AG09309 (cell line): ENCODE results near the gene GNB2.
A peak's percentile ranks its signal among the peaks of the same experiment; 100 is the strongest.

Source experiments
- DNase-seq: peaks from one replicate; pipeline ENCODE4 v3.0.0-alpha.2; 2010; ENCODE audit warnings: low read depth
- H3K4me3 ChIP-seq: 2 replicates; pipeline ENCODE4 v1.5.1; 2011; ENCODE audit warnings: mild to moderate bottlenecking, low read depth, low read length, moderate library complexity; ENCODE audit not compliant: control insufficient read depth
- TF ChIP-seq, protein P1 (sequence below): IDR thresholded peaks from 2 replicates; pipeline ENCODE4 v1.5.1; 2011; ENCODE audit warnings: mild to moderate bottlenecking, low read depth, low read length, inconsistent platforms; ENCODE audit not compliant: insufficient read depth, control insufficient read depth; ENCODE audit errors: missing control alignments

The GNB2 gene

GRCh38 chr7:100630066-100630465 is 43.5 kb upstream of the GNB2 start:
- TF ChIP-seq, protein P1, sequence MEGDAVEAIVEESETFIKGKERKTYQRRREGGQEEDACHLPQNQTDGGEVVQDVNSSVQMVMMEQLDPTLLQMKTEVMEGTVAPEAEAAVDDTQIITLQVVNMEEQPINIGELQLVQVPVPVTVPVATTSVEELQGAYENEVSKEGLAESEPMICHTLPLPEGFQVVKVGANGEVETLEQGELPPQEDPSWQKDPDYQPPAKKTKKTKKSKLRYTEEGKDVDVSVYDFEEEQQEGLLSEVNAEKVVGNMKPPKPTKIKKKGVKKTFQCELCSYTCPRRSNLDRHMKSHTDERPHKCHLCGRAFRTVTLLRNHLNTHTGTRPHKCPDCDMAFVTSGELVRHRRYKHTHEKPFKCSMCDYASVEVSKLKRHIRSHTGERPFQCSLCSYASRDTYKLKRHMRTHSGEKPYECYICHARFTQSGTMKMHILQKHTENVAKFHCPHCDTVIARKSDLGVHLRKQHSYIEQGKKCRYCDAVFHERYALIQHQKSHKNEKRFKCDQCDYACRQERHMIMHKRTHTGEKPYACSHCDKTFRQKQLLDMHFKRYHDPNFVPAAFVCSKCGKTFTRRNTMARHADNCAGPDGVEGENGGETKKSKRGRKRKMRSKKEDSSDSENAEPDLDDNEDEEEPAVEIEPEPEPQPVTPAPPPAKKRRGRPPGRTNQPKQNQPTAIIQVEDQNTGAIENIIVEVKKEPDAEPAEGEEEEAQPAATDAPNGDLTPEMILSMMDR, result no peak
- no peak for DNase-seq
- no peak overlapping the region for H3K4me3 ChIP-seq

DNA sequence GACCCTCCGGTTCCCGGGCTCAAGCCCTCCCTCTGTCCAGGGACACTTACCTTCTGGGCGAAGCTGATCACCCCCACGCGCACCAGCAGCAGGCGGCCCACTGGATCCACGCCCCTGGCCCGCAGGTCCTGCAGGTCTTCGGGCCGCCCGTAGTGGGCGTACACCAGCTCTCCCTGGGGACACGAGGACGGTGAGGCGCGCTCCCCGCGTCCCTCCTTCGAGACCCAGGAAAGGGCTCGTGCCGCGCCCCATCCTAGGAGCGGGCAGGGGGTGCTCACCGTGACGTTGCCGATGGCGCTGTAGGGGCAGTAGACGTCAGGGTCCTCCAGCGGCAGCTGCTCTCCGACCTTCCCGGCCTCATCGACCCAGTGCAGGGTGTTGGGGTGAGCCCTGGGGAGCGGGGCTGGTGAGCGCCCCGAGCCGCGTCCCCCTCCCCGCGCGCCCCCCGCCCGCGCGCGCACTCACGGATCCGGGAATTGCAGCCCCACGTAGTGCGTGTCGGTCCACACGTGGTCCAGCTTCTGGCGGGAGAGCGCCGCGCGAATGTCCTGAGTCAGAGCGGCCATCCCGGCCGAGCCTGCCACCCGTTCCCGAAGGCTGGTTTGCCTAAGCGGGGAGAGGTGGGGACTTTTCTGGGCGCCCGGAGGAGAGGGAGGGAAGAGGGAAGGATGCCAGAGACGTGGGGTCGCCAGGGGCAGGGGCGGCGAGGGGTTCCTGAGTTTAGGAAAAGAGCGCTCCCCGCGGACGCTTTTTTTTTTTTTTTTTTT is 40.4 kb upstream of the GNB2 start:
- no peak for DNase-seq
- TF ChIP-seq, protein P1, result peak; percentile 50
- peak overlapping the region; percentile 50 for H3K4me3 ChIP-seq

DNA sequence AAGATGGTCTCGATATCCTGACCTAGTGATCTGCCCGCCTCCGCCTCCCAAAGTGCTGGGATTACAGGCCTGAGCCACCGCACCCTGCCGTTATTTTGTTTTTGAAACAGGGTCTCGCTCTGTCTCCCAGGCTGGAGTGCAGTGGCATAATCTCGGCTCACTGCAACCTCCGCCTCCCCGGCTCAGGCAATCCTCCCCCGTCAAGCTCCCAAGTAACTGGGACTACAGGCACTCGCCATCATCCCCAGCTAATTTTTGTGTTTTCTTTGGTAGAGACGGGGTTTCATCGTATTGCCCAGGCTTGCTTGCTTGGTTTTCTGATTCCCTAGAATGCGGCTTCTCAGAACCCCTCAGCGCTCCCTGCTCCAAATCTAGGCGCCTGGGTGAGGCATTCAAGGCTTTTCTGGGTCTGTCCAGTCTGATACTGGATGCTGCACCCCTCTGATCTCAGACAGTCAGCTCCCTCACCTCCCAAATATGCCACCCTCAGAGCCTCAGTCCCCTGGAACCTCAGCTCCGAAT is 33.5 kb upstream of the GNB2 start:
- no peak for DNase-seq

DNA sequence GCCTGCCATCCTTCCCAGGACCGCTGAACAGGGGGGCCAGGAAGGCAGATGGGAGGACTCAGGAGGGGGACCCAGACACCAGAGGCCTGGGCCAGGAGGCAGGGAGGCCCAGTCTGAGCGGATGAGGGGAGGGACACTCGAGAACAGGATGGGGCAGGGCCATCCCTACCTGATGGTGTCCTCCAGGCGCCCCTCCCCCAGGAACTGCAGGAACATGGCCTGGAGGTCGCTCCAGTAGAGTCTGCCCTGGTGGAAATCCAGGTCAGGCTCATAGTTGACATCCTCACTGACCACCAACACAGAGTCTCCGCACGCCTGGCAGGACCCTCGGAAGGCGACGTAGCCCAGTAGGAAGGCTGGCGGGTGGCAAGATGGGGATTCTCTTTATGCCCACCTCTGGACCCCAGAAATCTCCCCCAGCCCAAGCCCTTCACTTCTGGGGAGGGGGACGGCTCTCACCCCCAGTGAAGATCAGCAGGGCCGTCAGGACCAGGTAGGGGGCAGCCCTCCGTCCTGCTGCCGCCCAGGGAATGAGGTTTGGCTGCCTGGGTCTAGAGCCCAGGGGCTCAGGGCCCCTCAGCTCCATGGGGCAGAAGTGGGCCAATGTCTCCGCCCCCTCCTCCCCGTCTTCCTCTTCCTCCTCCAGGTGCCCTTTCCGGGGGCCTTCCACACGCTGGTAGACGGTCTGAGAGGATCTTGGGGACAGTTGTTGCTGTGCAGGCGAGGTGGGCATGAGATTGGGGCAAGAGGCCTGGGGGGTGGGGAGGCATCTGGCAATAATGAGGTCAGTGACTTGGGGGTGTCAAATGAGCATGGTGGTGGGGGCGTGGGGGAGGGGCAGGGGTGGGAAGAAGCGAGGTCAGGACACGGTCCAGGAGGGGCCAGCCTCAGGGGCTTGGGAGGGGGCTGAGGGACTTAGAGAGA is 32.8 kb upstream of the GNB2 start:
- H3K4me3 ChIP-seq, result no peak overlapping the region
- DNase-seq, result no peak
- TF ChIP-seq, protein P1, result no peak

More for the DNA sequence above, 33.5 kb upstream of the GNB2 start:
- TF ChIP-seq, protein P1, result no peak
- no peak overlapping the region for H3K4me3 ChIP-seq

DNA sequence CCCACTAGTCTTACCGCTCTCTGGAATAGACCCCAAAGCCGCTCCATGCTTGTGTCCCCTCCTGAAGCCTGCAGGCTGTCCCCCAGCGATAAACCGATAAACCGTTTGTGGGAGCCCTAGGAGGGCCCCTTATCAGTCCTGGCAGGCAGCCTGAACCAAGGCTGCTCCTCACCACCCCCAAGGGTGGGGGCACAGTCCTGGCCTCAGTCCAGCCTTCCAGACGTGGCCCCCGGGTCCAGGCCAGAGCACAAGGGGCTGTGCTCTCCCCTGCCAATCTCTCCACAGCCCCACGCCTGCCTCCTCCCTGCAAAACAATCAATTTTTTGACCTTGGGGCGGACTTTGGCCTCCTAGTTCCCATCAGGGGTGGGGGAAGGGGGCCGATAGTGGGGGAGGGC is 32.1 kb upstream of the GNB2 start, which contains the start of gene TFR2:
Gene TFR2 (minus strand): TSS at position 90 of the 397 bp plus-strand sequence. CDS start 43 bp downstream, at position 47.
- TF ChIP-seq, protein P1, result no peak
- DNase-seq, result no peak
- H3K4me3 ChIP-seq, result no peak within 1 kb of the TSS

DNA sequence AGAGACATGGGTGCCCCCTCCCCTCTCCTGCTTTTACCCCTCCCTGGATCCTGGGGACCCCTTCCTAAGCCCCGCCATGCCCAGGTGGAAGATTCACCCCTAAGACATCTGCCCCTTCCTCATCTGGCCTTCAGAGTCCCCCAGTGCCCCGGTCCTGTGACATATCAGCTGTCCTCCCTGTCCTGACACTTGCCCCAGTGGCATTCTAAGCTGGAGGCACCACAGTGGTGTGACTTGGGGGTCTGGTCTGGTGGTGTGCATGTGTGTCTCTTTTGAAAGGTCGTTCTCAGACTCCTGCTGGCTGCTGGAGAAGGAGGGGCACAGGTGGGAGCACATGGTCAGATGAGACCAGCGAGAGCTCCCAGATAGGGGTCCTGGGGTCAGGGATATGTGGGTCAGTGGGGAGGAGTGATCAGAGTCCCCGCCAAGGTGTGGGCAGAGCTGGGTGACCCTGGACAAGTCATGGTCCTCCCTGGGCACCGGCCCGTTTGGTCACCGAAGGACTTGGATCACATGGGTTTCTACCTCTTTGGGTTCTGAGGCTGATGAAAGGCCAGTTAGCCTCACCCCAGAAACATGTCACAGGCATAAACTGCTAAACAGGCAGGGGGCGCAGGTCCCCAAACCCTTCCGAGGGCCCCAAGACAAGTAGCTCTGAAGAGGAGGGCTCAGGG is 31.5 kb upstream of the GNB2 start:
- no peak for DNase-seq
- no peak overlapping the region for H3K4me3 ChIP-seq
- TF ChIP-seq, protein P1, result no peak
